ENCODE data around the gene NFKBIA. TPM values are rescaled to one million over a fixed set of nuclear protein-coding genes. Genes with fewer than 3 reads are reported as not detected.
A peak's percentile ranks its signal among the peaks of the same experiment; 100 is the strongest.

NFKBIA gene
- total and polyA plus RNA-seq, 2 of the 8 experiments (the other 6 are each of a cell fraction or from before 2014, with no cell fraction given), result 25.9 to 49.7 TPM

DNA sequence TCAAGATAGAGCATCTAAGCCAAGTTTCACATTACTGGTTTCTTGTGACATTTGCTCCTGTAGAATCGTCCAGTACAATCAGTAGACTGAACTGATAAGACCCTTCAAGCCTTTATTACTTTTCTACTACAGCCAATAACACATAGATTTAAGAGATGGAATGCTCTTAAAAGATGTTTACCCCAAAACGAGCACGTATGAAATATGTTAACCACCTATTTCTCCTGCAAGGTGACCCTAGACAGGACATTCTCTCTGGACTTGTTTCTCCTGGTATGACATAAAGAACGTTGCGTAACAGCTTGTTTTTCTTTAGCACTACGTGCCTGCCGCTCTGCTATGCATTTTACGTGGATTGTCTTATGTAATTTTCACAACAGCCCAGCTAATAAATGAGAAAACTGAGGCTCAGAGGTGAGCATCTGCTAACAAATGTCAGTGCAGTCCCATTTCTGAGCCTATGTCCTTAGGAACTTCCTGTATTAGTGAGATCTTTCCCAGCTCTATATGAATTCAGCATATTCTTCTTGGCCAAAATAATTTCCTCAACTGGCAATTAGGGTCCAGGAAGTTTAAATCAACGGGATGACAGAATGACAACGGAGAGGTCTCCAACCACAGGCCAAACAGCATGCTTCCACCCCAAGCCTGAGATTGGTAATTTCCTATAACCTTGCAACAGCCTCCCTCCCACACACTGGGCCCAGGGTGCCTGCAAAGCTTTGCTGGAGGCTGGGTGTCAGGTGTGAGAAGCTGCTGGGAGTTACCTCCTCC lies 3.7 kb downstream of the NFKBIA start (continued):
- no peak for TF ChIP-seq ASH2L (IDR thresholded peaks at IDR 0.05; ENCODE audit: low read length)
- no peak for TF ChIP-seq KDM4A (IDR thresholded peaks at IDR 0.05; ENCODE audit: low read depth, low read length, severe bottlenecking)
- 0 out of 2 replicates have a peak, but pooled peaks have one; percentile 8 for TF ChIP-seq POLR2AphosphoS5 (IDR thresholded peaks at IDR 0.05; ENCODE audit: low read depth, low read length)
- no peak for TF ChIP-seq BCL11A (IDR thresholded peaks at IDR 0.05; ENCODE audit: low read depth in 2 of 2, low read length in 2 of 2)
- TF ChIP-seq CEBPB (IDR thresholded peaks at IDR 0.05; ENCODE audit: low read depth, low read length), result peak; percentile 61
- TF ChIP-seq POLR2A (IDR thresholded peaks at IDR 0.05; ENCODE audit: control extremely low read depth in 1 of 2, low read depth in 2 of 2, low read length in 2 of 2), result peak in 1 of 2 experiments; percentile 43; a peak in 2 of 3 replicates

Data from H1 (cell line).